ENCODE results near the gene KRTAP10-7.
"Not testable (repeated sequence)": the region's sequence is repeated elsewhere in the genome, so short reads cannot be mapped to it uniquely, and the experiment has no call there.

KRTAP10-7 gene

GRCh38 chr21:44590897-44591800 lies 9.2 kb upstream of the KRTAP10-7 start:
- DNase-seq: not testable (repeated sequence)

GRCh38 chr21:44591801-44592130 lies 8.6 kb upstream of the KRTAP10-7 start:
- not testable (repeated sequence) for DNase-seq

GRCh38 chr21:44592446-44593311 lies 7.7 kb upstream of the KRTAP10-7 start, which contains the start of gene KRTAP10-6:
KRTAP10-6 (minus strand) TSS chr21:44592505; CDS start chr21:44592484, 21 bp downstream.
- no peak for DNase-seq

- DNase-seq: no peak
Measured at GRCh38 chr21:44593598-44594405, 6.6 kb upstream of the KRTAP10-7 start.

GRCh38 chr21:44594406-44594916 lies 5.9 kb upstream of the KRTAP10-7 start:
- no peak for DNase-seq

GRCh38 chr21:44595524-44595923 lies 4.9 kb upstream of the KRTAP10-7 start:
- no peak for DNase-seq

- no peak for DNase-seq
Measured at GRCh38 chr21:44596068-44596725, 4.2 kb upstream of the KRTAP10-7 start.

GRCh38 chr21:44598061-44598460 lies 2.3 kb upstream of the KRTAP10-7 start:
- DNase-seq: no peak

- DNase-seq: no peak
Measured at GRCh38 chr21:44599264-44600029, 950 bp upstream of the KRTAP10-7 start.

GRCh38 chr21:44601091-44601490 lies 694 bp downstream of the KRTAP10-7 start:
- DNase-seq: not testable (repeated sequence)

GRCh38 chr21:44601596-44602462 lies 1.4 kb downstream of the KRTAP10-7 start:
- DNase-seq: no peak

GRCh38 chr21:44602463-44602850 lies 2.1 kb downstream of the KRTAP10-7 start:
- no peak for DNase-seq

- DNase-seq: no peak
Measured at GRCh38 chr21:44603109-44603875, 2.9 kb downstream of the KRTAP10-7 start.

- DNase-seq: no peak
Measured at GRCh38 chr21:44603911-44604310, 3.5 kb downstream of the KRTAP10-7 start.

- no peak for DNase-seq
Measured at GRCh38 chr21:44606495-44606894, 6.1 kb downstream of the KRTAP10-7 start.

GRCh38 chr21:44609193-44609592 lies 8.8 kb downstream of the KRTAP10-7 start:
- no peak for DNase-seq

GRCh38 chr21:44610157-44610843 lies 9.9 kb downstream of the KRTAP10-7 start:
- not testable (repeated sequence) for DNase-seq

- no peak for DNase-seq
Measured at GRCh38 chr21:44611551-44611950, 11.2 kb downstream of the KRTAP10-7 start.

- DNase-seq: no peak
Measured at GRCh38 chr21:44612029-44612486, 11.7 kb downstream of the KRTAP10-7 start, which contains the start of gene KRTAP10-8. KRTAP10-8 (plus strand) TSS chr21:44612079; CDS start chr21:44612101, 22 bp downstream.

Measured in cortex of kidney (tissue), 1 donor.